A549 treated with CORT108297 at 1 μM for 4 hours (cell line): ENCODE measurements around the gene ARHGEF1. TPM values are rescaled to one million over a fixed set of nuclear protein-coding genes. Genes with fewer than 3 reads are reported as not detected.

ENCODE experiments used
- total RNA-seq: library from RNA; stranded (reverse); fragments of 200-300 nt; extraction: Qiagen RNA extraction; gene quantifications from 5 replicates; pipeline ENCODE4 v1.2.3, GENCODE V29; 2022

Gene ARHGEF1, protein sequence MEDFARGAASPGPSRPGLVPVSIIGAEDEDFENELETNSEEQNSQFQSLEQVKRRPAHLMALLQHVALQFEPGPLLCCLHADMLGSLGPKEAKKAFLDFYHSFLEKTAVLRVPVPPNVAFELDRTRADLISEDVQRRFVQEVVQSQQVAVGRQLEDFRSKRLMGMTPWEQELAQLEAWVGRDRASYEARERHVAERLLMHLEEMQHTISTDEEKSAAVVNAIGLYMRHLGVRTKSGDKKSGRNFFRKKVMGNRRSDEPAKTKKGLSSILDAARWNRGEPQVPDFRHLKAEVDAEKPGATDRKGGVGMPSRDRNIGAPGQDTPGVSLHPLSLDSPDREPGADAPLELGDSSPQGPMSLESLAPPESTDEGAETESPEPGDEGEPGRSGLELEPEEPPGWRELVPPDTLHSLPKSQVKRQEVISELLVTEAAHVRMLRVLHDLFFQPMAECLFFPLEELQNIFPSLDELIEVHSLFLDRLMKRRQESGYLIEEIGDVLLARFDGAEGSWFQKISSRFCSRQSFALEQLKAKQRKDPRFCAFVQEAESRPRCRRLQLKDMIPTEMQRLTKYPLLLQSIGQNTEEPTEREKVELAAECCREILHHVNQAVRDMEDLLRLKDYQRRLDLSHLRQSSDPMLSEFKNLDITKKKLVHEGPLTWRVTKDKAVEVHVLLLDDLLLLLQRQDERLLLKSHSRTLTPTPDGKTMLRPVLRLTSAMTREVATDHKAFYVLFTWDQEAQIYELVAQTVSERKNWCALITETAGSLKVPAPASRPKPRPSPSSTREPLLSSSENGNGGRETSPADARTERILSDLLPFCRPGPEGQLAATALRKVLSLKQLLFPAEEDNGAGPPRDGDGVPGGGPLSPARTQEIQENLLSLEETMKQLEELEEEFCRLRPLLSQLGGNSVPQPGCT
- total RNA-seq, result 75.9 to 131 TPM (median 118 TPM) in 5 replicates

DNA sequence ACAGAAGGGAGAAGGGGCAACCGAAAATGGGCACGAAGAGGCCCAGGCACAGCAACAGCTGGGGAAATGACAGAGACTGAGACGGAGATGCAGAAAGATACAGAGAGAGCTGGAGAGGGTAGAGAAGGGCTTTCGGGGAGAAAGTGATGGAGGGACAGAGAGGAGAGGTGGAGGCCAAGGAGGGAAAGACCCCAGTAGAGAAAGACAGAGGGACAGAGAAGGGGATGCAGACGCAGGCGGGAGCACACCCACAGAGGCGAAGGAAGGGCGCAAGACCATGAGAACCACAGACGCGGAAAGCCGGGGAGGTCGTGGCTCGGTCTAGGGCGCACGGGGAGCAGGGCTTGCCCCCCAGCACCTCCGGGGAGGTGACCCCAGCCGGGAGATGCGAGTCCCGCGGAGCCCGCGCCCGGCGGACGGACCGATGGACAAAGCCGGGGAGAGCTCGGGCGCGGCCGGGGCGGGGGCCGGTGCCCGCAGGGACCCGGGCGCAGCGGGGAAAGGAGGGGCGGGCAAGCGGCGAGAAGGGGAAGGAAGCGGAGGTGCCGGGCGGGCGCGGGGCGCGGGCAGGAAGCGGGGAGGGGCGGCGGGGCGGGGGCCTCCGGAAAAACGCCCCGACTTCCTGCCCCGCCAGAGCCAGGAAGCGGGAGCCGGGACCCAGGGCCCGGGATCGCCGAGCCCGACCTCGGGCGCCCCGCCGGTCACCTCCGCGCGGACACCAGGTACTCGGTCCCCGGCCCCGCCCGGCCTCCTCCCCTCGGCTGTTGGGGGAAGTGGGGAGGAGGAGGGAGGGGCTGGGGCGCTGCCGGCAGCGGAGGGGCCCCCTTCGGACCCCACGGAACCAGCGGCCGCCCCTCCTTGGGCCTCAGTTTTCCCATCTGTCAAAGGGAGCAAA, at the start of gene ARHGEF1:
Gene ARHGEF1 (plus strand): TSS at position 617 of the 895 bp plus-strand sequence. CDS start 4,899 bp downstream, outside the sequence.

DNA sequence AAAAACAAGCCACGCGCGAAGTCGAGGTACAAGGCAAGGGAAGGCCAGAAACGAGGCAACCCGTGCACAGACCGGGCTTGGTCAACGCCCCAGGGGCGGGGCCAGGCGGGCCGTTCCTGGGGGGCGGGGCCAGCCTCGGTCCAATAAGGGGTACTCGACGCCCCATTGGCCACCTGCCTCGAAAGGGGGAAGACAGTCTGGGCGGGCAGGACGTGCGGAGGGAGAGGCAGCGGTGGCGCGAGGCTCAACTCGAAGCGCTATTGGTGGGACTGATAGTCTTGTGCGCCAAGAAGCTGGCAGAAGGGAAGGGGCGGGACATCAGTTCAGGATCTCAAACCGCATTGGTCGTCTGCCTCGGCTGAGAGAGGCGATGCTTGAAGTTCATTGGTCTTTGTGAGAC, 38.4 kb upstream of the ARHGEF1 start, which contains the start of gene LYPD4:
Gene LYPD4 (minus strand): TSS at position 83 of the 400 bp plus-strand sequence. CDS start 5,398 bp downstream, outside the sequence.

DNA sequence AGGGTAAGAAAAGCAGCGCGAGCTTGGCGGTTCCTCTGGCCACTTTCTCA, 38.2 kb upstream of the ARHGEF1 start, which contains the start of gene DMRTC2:
Gene DMRTC2 (plus strand): TSS at position 42 of the 50 bp plus-strand sequence. CDS start 2,387 bp downstream, outside the sequence.

DNA sequence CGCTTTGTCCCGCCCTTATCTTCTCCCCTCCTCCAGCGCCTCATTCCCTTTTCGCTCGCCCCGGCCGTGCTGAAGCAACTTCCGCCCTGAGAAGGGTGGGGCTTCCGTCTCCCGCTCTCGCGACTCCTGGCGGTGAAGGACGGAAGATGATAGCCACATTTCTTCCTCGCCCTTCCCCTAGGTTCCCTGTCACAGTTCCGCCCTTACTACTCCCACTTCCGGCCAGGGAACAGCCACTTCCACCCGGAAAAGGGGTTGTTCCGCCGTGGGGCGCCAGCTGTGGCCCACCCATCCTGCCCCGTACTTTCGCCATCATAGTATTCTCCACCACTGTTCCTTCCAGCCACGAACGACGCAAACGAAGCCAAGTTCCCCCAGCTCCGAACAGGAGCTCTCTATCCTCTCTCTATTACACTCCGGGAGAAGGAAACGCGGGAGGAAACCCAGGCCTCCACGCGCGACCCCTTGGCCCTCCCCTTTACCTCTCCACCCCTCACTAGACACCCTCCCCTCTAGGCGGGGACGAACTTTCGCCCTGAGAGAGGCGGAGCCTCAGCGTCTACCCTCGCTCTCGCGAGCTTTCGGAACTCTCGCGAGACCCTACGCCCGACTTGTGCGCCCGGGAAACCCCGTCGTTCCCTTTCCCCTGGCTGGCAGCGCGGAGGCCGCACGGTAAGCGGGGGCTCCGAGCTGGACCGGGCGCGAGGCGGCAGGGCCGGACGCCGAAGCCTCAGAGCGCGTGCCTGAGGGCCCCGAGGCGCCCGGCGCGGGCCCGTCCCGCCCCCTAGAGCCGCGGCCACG, 23.2 kb upstream of the ARHGEF1 start, which contains the start of gene RPS19:
Gene RPS19 (plus strand): TSS at position 638 of the 801 bp plus-strand sequence. CDS start 520 bp downstream, outside the sequence.

DNA sequence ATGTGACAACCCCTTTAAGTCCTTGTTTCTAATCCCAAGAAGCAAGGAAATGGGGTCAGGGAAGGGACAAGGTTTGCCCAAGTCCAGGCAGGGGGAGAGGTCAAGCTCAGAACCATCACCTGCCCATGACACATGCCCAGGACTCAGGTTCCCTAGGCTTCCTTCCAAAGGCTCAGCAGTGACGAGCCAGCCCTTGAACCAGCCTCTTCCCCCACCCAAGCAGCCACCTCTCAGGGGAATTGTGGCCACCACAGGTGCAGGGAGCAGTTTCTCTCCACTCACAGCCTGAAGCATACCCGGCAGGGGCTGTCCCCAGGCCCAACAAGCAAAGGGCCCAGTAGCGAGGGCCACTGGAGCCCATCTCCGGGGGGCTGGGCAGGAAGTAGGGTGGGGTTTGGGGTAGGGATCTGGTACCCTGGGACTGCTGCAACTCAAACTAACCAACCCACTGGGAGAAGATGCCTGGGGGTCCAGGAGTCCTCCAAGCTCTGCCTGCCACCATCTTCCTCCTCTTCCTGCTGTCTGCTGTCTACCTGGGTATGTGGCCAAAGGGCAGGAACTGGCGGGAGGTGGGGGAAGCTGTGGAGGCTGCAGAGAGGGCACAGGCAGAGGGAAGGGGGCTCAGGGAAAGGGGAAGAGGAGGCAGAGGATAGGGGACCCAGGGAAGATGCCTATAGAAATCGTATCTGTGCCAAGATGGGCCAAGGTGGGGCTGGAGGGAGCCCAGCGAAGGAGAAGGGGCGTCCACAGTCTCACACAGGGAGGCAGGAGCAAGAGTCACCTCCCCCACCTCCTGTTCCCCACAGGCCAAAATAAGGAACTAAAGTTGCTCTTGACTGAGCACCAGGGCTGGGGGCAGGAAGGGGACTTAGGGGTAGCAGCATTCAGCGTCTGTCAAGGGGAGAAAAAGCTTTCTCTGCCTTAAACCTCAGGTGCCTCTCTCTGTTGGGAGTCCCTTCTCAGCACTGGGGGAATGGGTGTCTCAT, 5.8 kb upstream of the ARHGEF1 start, which contains the start of gene CD79A:
Gene CD79A (plus strand): TSS at position 433 of the 986 bp plus-strand sequence. CDS start 26 bp downstream, at position 459.

DNA sequence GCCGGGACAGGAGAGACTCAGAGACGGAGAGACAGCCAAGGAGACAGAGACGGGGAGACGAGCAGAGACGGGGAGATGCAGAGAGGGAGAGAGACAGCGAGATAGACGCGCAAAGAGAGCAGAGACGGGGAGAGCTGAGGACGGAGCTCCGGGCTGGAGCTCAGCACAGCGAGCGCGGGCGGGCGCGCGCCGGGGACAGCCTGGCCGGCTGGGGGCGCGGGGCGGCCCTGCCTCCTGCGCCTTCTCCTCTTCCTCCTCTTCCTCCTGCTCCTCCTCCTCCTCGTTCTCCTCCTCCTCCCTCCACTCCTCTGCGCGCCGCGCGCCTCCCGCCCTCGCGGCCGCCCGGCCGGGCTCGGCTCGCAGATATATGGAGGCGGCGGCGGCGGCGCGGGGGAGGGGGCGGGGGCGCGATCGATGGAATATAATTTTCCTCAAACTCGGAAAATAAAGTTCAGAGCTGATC, 45.3 kb downstream of the ARHGEF1 start, which contains the start of gene ERFL:
Gene ERFL (minus strand): TSS at position 229 of the 463 bp plus-strand sequence. CDS start 15,530 bp downstream, outside the sequence.

Other genes starting within 250 kb of the ARHGEF1 start
- gene CEACAM7, start 194.9 kb upstream of the ARHGEF1 start, total RNA-seq, result 0.10 to 0.22 TPM (median 0.12 TPM) in 3 of 5 replicates, not detected in the others
- gene CEACAM5, start 174.6 kb upstream of the ARHGEF1 start, total RNA-seq, result 1.8 to 2.1 TPM (median 2.1 TPM) in 5 replicates
- gene CEACAM6, start 127.7 kb upstream of the ARHGEF1 start, total RNA-seq, result 20.1 to 28.5 TPM (median 24.0 TPM) in 5 replicates
- not detected in 5 replicates for gene CEACAM3, start 86.6 kb upstream of the ARHGEF1 start, total RNA-seq
- gene LYPD4, start 38.5 kb upstream of the ARHGEF1 start, total RNA-seq, result not detected in 5 replicates
- gene DMRTC2, start 38.1 kb upstream of the ARHGEF1 start, total RNA-seq, result not detected in 5 replicates
- gene RPS19, start 22.9 kb upstream of the ARHGEF1 start, total RNA-seq, result 9,141 to 10,549 TPM (median 9,318 TPM) in 5 replicates
- 0.47 to 1.3 TPM (median 1.0 TPM) in 5 replicates for gene CD79A, start 5.9 kb upstream of the ARHGEF1 start, total RNA-seq
- 0.25 to 0.35 TPM (median 0.32 TPM) in 5 replicates for gene ERFL, start 45.3 kb downstream of the ARHGEF1 start, total RNA-seq
- 181 to 291 TPM (median 265 TPM) in 5 replicates for gene RABAC1, start 76.1 kb downstream of the ARHGEF1 start, total RNA-seq
- 3.6 to 5.7 TPM (median 5.3 TPM) in 5 replicates for gene ATP1A3, start 111.0 kb downstream of the ARHGEF1 start, total RNA-seq
- 0.38 to 0.72 TPM (median 0.58 TPM) in 5 replicates for gene GRIK5, start 187.0 kb downstream of the ARHGEF1 start, total RNA-seq
- gene ZNF574, start 193.0 kb downstream of the ARHGEF1 start, total RNA-seq, result 26.8 to 41.0 TPM (median 37.4 TPM) in 5 replicates
- gene POU2F2, start 249.3 kb downstream of the ARHGEF1 start, total RNA-seq, result 0.27 to 0.69 TPM (median 0.58 TPM) in 5 replicates